RPMI8226 (cell line): Measurements from ENCODE around the gene CFAP43.

Experiments used
- DNase-seq: peaks from one replicate; pipeline ENCODE4 v3.0.0-alpha.2; 2015

The CFAP43 gene

DNA sequence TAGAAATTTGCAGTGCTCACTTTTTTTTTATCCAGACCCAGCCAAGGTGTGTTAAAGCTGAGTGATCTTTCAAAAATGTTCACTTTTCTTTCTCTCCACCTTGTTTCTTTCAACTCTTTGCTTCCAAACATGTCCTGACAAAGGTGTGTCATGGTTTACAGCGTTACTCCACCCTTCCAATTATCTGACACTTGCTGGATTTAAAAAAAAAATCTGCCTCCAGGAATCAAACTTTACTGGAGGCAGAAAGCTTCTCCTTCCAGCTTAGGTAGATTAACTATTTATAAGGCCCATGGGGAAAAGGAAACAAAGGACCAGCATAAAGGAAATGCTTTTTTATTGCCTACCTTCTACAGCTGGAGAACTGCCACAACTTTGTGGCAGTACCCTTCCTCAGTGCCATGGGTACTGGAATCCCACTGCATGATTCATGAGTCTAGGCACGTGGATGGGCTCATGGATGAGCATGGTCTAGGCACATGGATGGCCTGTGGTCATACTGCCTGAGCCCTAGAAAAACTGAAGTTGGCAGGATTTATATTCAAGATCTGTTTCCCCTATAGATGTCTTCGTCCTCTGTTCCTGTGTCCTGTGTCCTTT is 146.3 kb downstream of the CFAP43 start, which contains the start of gene COL17A1:
Gene COL17A1 (minus strand): TSS at position 80 of the 600 bp plus-strand sequence. CDS start 5,207 bp downstream, outside the sequence.
- no peak for DNase-seq

GRCh38 chr10:104084482-104085142 is 147.6 kb downstream of the CFAP43 start:
- DNase-seq = no peak

DNA sequence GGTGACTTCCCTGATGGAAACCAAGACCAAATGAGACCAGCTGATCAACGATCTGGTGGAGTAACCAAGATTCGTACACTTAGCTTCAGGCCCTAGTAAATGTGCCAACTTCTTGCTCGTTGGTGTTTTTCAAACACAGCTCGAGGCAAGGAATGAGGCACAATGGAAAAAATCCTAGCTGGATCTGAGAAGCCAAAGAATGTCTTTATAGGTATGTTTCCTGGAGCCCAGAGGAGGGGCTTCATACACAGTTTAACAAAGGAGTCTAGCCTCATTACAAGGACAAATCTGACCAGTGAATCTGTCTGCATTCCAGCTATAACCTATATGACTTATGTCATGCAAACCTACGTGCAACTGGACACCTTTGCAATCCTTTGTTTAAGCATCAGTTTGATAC is 150.2 kb downstream of the CFAP43 start:
- no peak for DNase-seq

DNA sequence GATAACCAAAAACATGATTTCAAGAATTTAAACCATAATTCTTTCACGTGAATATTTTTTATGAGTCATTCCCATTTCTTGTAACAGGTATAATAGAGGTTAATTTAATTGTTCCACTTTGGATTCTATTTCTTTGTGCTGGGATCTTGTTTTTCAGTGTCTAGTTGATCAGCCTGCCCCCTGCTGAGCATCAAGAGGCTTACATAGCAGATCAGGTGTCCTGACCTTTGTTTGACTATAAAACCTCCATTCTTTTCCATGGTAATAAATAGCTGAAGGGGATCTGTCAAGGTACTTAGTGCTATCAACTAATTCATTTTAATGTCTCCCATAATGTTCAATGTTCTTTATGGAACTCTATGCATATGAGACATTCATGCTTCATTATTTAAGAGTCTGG is 151.4 kb downstream of the CFAP43 start:
- DNase-seq = no peak
